HG03354 (cell line): ENCODE data around the gene IL3RA.

Source experiments
- ATAC-seq: cut with Tn5 transposase; IDR thresholded peaks from one replicate; pipeline ENCODE4 v1.9.1; 2021; ENCODE audit warnings: mild to moderate bottlenecking; ENCODE audit not compliant: unreplicated experiment, poor library complexity, severe bottlenecking

The IL3RA gene

GRCh38 chrX:1378306-1378759, 41.7 kb downstream of the IL3RA start:
- no peak for ATAC-seq

DNA sequence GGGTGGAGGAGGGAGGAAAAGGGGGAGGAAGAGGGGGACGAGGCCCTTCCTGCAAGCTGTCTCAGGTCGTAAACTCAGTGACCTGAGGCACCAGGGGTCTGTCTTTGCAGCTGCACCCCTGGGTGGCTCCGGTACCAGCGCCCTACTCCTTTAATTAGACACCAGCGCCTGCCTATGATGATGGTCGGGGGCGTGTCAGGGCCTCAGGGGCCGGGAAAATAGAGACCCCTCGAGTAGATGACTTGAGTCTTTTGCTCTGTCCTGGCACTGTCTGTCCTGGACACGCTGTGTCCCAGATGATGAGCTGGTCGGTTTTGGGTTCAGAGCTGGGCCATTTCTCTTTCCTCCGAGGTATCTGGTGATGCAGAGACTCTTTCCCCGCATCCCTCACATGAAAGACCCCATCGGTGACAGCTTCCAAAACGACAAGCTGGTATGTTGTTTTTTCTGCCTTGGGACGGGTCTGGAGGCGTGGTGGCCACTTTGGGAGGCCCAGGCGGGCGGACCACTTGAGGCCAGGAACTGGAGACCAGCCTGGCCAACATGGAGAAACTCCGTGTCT, 44.2 kb downstream of the IL3RA start:
- ATAC-seq = no peak

- no peak for ATAC-seq
These were observed 48.2 kb downstream of the IL3RA start for GRCh38 chrX:1384658-1385252.

- ATAC-seq = no peak
These were observed 49.0 kb downstream of the IL3RA start for GRCh38 chrX:1385253-1386223.

- no peak for ATAC-seq
These were observed 49.9 kb downstream of the IL3RA start for GRCh38 chrX:1386338-1387127.

GRCh38 chrX:1387141-1387776, 50.7 kb downstream of the IL3RA start:
- ATAC-seq = no peak

DNA sequence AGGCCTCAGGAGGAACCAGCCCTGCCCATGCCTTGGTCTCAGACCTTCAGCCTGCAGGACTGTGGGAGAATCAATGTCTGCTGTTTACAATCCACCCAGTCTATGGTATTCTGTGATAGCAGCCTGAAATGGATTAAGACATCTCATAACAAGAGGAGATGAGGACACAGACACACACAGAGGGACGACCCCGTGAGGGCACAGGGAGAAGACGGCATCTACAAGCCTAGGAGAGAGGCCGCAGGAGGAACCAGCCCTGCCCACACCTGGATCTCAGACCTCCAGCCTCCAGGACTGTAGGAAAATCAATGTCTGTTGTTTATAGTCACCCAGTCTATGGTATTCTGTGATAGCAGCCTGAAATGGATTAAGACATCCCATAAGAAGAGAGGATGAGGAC, 52.1 kb downstream of the IL3RA start:
- ATAC-seq = no peak

DNA sequence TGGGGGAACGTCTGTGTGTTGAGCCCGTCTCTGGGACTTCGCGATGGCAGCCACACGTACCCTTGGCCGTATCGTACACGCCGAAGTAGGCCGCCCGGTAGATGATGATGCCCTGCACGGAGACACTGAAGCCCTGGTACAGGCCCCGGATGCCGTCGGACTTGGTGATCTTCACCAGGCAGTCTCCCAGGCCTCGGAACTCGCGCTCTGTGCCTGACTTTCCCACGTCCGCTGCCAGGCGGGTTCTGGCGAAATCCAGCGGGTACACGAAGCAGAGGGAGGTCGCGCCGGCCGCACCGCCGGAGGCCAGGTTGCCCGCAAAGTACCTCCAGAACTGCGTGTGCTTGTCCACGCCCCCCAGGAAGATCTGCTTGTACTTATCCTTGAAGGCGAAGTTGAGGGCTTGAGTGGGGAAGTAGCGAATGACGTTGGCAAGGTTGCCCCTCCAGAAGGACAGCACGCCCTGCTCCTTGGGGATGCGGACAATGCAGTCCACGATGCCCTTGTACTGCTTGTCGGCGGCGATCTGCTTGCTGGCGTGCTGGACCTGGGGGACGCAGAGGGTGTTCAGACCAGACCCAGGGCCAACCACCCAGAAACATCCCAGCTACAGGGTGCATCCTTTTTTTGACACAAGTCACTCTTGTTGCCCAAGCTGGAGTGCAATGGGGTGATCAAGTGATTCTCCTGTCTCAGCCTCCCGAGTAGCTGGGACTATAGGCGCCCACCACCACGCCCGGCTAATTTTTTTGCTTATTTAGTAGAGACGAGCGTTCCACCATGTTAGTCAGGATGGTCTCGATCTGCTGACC, 52.8 kb downstream of the IL3RA start:
- no peak for ATAC-seq

DNA sequence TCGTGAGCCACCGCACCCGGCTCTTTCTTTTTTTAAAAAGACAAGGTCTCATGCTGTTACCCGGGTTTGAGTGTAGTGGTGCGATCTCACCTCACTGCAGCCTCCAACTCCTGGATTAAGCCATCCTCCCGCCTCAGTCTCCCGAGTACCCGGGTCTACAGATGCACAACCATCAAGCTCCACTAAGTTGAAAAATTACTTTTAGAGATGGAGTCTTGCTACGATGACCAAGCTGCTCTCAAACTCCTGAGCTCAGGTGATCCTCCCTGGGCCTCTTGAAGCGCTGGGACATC, 53.4 kb downstream of the IL3RA start:
- ATAC-seq = no peak

DNA sequence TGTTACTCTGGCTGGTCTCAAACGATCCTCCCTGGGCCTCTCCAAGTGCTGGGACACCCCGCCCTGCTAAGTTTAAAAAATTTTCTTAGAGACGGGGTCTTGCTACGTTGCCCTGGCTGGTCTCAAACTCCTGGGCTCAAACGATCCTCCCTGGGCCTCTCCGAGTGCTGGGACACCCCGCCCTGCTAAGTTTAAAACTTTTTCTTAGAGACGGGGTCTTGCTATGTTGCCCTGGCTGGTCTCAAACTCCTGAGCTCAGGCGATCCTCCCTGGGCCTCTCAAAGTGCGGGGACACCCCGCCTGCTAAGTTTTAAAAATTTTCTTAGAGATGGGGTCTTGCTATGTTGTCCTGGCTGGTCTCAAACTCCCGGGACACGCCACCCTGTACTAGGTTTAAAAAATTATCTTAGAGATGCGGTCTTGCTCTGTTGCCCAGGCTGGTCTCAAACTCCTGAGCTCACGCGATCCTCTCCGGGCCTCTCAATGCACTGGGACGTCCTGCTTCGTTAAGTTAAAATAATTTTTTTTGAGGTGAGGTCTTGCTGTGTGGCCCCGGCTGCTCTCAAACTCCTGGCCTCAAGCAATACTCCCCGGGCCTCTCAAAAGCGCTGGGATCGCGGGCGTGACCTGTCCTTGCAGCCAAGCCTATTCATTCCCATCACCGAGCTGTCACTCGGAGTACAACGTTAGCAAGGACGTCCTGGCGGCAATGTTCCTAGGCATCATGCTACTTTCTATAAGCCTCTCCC, 54.2 kb downstream of the IL3RA start:
- no peak for ATAC-seq

DNA sequence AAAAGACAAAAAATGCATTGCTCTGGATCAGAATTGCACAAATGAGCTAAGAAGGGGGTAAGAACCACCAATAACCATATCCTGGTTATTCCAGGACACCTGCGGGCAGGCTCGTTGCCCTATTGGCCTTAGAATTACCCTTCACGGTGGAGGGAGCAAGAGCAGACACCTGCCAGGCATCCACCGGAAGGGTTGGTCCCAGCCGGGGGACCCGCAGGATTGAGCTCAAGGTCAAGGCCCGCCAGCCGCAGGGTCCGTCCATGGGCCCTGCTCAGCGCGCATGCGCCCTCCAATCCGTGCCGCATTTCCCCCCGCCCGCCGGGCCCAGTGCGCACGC, 54.8 kb downstream of the IL3RA start:
- ATAC-seq = no peak

- ATAC-seq = peak; percentile 95
These were observed 55.3 kb downstream of the IL3RA start, which contains the start of gene SLC25A6 for GRCh38 chrX:1391707-1392375. SLC25A6 (minus strand) TSS chrX:1392113; CDS start chrX:1392009, 104 bp downstream.

DNA sequence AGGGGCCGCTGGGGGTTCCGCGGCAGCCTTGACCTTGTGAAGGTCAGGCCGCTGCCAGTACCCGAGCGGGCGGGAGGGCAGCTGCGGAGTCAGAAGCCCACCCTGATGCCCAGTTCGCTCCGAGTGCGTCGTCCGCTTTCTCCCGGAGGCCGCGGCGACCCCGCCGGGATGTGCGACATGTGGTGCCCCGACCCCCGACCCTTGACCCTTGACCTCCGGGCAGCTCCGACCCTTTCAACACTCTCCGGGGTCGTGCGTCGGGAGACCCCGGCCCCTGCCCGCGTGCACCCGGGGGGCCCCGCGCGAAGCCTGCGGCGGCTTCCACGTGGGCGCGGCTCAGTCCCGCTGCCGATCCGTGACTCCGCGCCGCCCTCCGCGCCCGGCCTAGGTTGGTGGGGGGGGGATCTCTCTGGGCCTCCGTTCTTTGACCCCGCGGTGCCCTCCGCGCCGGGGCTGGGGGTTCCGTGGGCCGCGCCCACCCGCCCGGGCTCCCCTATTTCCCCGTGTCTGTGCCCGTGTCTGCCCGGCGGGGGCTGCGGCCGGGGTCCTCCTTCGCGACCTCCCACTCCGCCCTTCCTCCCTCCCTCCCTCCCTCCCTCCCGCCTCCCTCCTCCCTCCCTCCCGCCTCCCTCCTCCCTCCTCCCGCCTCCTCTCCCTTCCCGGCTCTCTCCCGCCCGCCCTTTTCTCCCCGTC, 55.9 kb downstream of the IL3RA start:
- ATAC-seq = peak; percentile 40

DNA sequence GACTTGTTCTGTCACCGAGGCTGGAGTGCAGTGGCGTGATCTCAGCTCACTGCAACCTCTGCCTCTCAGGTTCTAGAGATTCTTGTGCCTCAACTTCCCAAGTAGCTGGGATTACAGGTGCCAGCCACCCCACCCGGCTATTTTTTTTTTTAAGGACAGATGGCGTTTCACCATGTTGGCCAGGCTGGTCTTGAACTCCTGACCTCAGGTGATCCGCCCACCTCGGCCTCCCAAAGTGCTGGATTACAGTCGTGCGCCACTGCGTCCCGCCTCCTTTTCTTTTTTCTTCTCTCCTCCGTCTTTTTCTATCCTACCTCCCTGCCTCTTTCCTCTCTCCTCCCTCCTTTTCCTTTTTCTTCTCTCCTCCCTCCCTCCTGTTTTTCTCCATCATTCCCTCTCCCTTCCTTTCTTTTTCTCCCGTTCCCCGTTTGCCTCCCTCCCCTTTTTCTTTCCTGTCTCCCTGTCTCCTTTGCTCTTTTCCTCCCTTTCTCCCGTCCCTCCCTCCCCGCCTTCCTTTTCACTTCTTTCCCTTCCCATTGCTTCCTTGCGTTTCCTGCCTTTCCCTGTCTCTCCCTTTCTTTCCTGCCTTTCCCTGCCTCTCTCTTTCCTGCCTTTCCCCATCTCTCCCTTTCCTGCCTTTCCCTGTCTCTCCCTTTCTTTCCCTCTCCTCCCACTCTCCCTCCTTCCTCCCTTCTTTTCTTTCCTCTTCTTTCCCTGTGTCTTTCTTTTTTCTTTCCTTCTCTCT, 57.5 kb downstream of the IL3RA start:
- no peak for ATAC-seq

GRCh38 chrX:1394731-1395501, 58.3 kb downstream of the IL3RA start:
- no peak for ATAC-seq
